Stimulated activated CD4-positive, alpha-beta T cell treated with anti-CD3 and anti-CD28 coated beads, Interleukin-4, amount 100 ng/mL, for 4 hours (primary cell): ENCODE results near the gene BZW1.

Experiments used
- DNase-seq, 2 experiments: peaks; one replicate each; pipeline ENCODE4 v3.0.0-alpha.2; 2020

The BZW1 gene

DNA sequence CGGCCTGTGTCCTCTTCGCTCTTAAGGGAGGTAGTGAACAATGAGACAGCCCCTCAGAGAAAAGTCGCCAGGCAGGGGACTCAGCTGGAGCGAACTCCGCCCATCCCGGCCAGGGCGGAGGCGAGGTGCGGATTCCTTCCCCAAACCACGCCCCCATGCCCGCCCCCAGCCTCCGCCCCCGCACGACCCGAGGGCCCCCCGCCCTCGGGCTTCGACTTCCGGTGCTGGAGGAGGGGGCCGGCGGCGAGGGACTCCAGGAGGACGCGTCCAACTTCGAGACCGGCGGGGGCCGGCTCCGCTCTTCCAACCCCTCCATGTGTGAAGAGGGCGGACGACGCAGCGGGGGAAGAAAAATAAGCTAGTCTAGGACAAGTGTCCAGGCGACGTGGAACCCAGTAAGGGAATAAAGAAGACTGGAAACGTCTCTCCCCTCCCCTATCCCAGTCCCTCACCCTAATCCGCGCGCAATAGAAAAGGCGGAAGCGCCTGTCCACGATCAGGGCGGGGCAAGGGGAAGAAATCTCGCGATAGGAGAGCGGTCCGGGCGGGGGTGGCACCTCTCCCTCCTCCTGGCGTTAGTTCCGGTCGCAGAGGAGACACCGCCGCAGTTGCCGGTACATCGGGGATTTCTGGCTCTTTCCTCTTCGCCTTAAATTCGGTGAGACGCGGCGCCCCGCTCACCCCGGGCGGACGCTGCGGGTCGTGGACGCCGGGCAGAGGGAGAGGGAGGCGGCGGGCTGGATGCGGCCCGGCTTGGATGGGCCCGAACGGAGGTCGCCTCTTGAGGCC is at the start of gene BZW1:
BZW1 (plus strand) TSS at position 578 of the 789 bp plus-strand sequence. CDS start 1,308 bp downstream, outside the sequence.
- peak; percentile 92 to 96 for DNase-seq

DNA sequence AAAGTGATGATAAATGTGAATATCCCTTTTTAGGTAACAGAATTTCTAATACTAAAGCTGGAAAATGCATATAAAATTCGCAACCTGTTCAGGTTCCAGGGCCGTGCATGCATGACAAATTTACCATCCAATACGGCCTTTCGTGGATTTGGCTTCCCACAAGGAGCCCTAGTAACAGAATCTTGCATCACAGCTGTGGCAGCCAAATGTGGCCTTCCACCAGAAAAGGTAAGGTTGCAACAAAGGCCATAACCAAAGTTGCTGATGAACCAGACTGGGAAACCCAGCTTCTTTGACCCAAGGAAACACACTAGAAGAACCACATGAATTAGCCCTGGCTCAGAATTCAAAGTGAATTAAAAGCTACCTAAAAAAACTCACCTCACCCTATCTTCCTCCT is 49.6 kb upstream of the BZW1 start:
- DNase-seq, result no peak

DNA sequence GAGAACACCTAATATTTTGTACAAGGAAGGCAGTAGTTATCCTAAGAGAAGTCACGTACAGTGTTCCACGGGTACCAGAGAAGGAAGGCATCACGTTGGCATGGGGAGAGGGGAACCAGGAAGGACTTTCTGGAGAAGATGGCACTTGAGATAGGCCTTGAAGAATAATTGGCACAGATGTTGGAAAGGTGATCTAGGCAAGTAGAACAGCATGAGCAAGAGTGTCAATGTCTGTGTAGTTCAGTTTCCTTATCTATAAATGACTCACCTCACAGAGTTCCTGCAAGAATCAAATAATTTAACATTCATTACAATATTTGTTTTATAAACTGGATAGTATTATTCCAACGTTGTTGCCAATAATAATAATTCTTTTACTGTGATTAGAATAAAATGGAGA is 48.3 kb upstream of the BZW1 start:
- no peak for DNase-seq

DNA sequence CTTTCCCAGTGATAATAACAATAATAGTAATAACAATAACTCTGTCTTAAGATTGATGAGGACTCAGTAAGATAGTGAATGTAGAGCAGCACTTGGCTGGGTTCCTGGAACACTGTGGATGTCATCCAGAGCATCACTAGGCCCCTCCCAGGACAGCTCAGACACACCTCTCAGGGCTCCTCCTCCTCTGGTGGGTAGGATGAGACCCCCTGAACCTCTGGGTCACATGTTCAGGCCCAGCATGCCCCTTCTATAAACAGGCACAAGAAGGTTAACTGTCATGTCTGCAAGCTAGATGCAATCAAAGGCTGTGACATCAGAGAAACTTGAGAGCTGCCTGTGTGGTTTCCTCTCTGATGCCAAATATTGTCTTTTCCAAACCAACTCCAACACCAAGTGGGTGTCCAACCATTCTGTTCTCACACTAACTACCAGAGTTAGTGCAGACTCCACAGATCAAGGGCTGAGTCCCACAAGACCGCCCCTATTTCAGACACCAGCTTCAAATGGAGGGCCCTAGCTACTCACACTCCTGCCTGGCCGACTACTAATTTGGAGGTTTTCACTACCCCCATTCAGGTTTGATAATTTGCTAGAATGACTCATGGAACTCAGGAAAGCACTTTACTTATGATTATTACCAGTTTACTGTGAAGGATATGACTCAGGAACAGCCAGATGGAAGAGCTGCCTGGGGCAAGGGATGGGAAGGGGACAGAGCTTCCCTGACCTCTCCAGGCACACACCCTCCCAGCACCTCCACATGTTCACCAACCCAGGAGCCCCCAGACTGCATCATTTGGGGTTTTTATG is 46.4 kb upstream of the BZW1 start:
- peak in 1 of 2 experiments; percentile 7 for DNase-seq

DNA sequence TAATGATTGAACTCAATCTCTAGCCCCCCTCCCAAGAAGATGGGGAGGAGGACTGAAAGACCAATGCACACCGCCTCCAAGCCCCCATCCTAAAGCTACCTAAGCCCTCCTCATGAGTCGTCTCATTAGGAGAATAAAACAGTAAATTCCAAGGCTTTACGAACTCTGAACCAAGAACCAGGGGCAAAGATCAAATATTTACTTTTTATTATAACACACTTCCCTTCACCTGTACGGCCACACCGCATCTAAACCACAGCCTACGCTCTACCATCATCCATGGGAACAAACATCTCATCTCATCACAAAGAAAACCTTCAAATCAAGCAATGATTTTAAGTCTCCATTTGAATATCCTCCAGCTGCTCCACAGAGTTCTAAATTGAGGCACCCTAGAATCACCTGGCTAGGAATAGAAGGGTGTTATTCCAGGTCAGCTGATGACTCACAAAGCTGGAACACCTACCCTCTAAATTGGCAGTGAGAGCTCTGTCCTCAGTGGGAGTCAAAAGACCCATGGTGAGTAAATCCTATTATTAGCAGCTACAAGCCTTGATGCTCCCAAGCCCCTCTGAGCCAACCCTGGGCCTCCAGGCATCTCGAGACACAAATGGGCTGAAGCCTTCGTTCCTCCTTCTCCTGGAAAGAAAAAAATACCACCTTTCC is 45.6 kb upstream of the BZW1 start:
- no peak for DNase-seq

DNA sequence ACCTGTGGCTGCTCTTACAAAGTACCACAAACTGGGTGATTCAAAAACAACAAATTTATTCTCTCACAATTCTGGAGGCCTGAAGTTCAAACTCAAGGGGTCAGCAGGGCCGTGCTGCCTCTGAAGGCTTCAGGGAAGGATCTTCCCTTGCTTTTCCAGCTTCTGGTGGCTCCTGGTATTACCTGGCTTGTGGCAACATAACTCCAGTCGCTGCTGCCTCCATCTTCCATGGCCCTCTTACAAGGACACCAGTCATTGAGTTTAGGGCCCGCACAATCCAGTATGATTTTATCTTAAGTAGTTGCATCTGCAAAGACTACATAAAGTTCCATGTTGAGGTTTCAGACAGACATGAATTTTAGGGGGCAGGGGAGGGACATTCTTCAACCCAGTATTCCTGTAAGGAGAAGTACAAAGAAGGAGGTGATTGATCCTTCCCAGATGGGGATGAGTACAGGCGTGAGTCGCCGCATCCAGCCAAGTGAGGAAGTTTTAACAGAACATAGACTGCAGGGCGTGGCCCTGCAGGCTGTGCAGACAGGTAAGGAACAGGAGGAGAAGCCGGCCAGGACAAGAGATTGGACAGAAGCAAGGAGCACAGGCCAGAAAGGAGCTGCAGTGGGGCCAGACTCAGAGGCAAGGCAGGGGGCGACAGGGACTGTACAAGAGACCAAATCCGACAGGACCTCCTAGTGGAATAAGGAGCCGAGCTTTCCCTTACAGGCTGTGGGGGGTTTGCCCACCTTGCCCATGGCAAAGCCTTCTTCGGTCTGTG is 44.4 kb upstream of the BZW1 start:
- DNase-seq, result no peak

DNA sequence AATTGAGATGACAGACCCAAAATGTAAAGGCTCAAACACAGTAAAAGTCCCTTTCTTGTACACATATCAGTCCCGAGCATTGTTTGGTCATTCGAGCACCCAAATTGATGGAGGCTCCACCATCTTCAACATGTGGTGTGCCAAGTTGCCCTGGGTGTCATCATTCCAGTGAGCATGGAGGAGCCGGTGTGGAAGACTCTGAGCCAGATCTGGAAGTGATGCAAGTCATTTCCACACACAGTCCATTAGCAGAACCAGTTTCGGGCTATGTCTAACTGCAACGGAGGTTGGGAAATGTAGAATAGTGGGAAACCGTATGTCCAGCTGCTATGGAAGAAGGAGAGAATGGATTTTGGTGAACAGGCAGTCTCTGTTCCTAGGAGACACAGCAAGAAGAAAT is 40.9 kb upstream of the BZW1 start:
- no peak for DNase-seq

DNA sequence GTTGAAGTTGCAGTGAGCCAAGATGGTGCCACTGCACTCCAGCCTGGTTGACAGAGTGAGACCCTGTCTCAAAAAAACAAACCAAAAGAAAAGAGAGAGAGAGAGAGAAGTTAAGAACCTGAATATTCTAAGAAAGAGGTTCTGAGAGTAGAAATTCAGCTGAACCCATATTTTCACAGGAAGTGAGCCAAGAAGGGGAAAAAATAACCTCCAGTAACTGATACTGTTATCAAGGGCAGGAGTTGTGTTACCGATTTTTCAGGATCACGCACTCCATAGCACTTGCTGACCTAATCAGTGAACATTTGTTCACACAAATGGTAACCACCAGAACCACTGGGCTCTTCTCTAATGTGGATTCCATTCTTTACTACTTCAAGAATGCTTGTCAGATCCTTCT is 39.1 kb upstream of the BZW1 start:
- no peak for DNase-seq

DNA sequence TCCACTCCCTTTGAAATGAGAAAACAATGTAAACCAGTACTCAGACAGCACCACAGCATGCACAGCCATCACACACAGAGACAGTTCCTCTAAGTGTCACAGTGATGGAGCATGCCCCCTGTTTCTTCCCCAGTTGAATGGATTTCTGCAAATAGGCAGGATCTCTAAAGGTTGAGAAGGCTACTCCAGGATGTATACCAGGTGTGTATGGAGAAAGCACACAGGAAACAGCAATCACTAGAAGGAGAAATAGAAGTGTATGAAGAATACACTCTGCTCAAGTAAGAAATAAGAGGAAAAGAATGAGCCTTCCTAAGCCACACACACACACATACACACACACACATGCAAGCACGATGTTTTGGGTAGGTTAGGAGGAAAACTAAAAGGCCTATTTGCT is 38.6 kb upstream of the BZW1 start:
- DNase-seq, result no peak

DNA sequence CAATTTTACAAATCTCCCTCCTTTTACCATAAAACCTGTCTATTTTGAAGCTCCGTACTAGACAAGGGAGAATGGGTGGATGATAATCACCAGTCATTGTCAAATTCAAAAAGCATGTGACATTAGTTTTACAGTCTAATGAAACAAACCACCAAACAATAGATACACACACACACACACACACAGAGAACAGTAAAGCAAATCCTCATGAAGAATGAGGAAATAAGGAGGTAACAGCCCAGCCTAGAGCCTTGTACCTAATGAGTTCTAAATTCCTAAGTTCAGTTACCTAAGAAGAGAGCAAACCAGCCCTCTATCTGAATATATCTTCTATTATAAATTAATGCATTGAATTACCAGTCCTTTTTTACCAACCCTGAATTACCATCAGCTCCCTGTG is 36.8 kb upstream of the BZW1 start:
- no peak for DNase-seq

DNA sequence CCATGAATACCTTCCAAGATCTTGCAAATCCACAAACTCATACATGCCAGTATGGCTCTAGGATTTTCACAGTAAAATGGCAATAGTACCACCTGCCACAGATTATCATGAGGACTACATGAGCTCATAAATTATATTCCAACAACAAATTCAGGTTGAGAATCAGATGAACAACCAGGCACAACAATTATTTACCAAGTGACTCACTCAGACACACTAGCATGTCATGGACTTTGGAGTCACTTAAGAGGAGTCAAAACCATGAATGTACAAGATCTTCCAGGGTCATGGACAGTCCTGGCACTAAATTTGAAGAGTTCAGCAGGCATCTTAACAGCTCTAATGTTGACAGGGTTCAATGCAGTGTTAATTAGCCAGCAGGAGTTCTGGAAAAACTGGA is 34.4 kb upstream of the BZW1 start:
- DNase-seq, result no peak

DNA sequence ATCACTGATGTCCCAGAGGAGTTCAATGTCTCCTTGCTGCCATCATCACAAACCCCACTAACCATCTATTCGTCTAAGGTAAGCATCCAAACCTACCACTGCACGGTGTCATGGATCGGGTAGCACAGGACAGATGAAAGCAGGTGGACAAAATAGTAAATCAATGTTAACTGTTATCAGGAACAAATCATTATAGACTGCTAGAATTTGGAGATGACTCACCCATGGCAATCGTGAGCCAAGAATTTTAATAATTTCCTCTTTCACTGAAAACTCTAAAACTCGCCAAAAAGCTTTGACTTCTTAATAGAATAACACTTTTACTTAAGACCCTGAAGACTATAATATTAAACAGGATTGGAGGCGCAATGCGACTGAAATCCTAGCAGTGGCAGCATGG is 33.7 kb upstream of the BZW1 start:
- no peak for DNase-seq

DNA sequence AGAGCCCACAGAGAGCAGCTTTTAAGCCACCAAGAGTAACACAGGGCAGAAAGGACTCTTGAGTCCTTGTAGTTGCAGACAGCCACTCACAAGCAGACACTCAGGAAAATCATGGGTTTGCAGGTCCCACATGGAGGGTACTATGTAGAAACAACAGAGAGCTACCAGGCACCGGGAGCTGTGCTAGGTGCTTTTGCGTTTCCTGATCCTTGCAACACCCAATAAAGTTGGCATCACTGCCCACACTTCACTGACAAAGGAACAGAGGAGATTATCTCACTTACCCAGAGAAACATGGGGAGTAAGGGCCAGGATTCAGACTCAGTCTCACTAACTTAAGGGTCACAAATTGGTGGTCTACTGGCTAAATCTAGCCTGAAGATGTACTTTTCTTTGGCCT is 32.5 kb upstream of the BZW1 start:
- DNase-seq, result no peak

DNA sequence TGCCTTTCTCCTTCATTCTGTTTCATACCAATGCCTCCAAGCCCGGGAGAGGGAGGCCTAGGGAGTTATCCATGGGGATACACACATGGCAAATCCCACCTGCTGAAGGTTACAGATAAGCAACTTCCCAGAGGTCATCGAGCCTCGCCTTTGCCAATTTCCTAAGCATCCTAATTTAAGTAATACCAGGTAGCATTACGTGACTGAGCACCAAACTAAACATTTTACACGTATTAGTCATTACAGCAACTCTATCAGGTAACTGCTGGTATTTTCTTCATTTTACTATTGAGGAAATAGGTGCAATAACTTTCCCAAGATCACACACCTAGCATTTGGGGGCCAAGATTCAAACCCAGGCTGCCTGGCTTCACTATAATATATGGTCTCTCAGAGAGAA is 30.1 kb upstream of the BZW1 start:
- DNase-seq, result no peak

DNA sequence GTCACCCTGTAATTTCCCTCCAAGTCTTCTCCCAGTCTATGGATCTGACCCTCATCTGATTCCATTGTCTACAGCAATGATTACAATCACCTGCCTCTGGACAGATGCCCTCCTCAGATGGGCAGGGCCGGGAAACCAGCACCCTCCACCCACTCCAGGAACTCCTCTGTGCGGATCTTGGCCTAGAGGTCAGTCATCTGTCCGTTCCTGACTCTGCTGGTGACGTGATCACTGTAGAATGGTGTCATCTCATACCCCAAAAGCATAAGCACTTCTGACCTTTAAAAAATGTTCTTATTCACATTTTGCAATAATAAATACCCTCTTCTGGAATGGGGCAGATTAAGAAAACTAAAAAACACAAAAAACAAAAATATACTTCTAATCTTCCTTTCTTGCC is 29.5 kb upstream of the BZW1 start:
- no peak for DNase-seq

DNA sequence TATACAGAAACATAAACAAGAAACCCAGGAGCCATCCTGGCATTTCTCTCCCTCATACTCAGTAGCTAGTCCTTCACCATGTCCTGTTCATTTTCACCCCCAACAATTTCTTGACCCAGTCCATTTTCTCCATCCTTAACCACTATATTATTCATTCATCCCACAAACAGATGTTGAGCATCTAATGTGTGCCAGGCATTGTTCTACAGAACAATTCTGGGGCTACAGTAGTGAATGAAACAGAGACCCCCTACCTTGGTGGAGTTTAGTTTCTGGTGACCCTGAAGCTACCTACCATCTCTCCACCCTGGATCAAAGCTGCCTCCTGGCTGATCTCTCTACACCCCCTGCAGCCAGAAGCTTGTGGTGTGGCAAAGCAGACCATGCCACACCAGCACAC is 27.5 kb upstream of the BZW1 start:
- DNase-seq, result no peak

DNA sequence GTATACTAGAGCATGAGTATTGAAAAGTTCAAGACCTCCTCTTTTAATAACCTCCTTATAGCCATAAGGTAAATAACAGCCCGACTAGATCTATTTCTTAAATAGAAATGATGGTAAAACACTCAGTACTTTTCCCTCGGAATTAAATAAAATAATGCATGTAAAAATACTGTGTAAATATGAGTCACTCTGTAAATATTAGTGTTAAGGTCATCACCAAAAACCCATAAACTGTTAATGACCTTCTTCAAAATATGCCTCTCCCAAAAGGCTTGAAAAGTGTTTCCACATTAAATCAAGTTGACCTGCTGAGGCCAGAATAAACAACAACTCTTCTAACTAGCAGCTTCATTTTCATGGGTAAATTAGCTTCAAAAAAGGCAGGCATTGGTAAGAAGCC is 25.3 kb upstream of the BZW1 start:
- DNase-seq, result no peak

DNA sequence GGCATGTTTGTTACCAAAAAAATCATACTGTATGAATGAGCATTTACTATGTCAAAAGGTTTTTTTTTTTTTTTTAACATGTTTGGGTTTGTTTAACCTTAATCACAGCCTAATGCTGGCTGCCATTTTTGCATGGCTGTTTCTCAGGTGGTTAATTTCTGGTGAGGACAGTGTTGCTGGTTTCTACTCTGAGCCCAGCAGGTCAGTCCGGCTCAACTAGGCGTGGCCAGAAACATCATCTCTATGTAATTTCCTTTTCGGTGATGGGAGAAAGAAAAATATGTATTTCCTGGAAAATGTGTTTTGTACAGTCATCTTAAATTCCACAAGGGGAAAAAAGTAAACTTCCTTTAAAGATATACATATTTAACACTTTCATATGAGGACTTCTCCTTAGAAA is 24.9 kb upstream of the BZW1 start:
- DNase-seq, result no peak

DNA sequence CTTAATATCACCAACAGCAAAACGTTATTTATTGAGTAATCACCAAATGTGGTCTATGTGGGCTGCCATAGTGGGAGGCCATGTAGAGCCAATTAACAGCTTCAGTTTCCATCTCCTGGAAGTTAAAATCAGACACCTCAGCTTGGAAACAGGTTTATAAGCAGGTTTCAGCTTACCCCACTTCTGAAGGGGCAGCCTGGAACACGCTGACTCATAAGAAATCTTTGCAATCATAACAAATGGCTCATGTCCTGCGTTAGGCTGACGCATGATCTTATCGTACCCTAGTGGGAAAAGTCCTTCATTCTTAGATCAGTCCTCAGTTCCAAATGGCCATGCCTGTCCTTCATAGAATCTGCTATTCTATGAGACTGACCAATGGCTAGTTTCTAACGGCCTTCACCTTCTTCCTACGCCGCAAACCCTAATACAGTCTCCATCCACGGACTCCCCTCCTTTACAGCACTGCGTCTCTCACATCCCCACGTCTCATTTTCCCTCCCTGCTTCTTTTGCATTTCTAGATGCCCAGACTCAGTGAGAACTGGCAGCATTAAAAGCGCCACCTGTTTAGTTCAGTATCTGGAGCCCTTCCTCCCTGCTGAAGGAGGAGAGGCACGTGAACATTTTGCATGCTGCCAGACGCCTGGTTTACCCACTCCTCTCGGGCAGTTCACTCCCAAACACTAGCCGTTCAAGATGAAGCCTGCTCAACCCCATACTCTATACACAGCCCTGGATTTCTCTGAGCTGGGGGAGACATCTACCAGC is 24.2 kb upstream of the BZW1 start:
- DNase-seq, result no peak

DNA sequence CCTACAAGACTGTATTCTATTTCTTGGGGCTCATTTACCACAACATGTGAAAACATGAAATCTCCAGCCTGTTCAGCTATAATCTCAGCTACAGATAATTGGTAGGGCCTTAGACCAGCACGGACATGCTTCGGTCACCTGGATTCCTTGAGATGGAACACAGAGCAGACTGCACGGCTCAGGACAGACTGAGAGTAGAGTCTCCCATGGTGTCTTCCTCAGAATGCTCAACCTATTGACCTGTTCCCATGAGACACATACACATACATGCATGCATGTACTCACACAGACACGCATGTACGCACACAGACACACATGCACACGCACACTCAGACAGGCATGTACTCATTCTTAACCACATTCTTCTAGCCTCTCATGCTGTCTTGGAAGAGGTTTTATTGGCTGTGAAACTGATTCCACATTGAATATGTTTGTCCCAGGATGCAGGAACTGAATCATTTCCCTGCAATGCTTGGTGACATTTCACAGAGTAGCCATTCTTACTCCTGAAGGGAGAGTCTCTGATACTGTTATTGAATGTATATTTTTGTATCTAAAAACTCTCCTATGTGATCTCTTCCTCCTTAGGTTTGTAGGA is 23.5 kb upstream of the BZW1 start:
- DNase-seq, result no peak

DNA sequence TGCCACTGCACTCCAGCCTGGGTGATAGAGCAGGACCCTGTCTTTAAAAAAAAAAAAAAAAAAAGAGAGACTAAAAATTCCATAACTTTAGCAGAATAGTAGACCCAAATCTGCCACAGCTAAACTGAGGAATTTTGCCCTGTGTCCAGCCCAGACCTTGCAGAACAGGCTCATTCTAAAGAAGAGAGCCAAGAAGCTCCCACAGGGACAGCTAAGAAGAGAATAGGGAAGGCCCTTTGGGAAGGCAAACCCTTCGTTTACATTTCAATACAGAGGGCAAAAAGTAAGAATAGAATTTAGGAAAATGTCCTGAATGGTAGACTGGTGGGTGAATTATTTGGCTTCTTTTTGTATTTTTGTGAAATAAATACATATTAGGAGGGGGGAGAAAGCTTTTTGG is 21.5 kb upstream of the BZW1 start:
- DNase-seq, result no peak

DNA sequence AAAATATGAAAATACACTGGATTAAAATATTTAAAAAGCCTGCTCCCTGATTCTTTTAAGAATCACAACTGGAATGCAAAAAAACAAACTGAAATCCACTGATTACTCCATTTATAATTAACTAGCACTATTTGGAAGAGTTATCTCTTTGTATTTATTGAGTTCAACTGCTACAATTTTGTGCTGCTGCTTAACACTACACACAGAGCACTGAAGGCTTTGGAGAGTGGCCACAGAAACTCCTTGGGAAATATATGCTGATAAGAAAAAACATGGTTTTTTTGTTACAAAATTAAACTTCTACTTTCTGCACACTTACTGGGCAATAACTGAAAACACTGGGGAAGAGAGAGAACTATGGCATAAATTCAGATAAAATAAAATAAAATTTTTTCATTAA is 19.8 kb upstream of the BZW1 start:
- DNase-seq, result no peak
